Measurements from ENCODE around the gene HSD17B11.

DNA sequence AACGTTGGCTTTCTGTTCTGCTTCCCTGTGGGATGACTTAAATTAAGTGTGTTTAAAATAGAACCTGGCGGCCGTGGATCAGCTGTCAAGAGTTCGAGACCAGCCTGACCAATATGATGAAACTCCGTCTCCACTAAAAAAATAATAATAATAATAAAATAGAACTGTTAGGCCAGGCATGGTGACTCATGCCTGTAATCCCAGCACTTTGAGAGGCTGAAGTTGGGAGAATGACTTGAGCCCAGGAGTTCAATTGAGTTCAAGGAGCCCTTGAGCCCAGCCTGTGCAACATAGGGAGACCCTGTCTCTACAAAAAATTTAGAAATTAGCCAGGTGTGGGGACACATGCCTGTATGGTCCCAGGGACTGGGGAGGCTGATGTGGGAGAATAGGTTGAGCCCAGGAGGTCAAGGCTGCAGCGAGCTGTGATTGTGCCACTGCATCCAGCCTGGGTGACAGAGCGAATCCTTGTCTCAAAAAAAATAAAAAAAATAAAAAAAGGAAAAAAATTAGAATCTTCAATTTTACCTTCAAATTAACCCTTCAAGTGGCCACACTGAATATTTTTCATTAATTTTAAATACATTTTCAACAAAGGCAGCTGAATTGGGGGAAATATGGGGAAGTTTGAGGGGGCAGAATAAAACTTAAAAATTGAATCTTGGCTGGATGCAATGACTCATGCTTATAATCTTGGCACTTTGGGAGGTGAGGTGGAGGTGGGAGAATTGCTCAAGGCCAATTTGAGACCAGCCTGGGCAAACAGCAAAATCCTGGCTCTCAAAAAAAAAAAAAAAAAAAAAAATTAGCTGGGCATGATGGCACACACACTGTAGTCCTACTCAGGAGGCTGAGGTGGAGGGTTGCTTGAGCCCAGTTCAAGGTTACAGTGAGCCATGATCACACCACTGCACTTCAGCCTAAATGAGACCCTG, 36.6 kb downstream of the HSD17B11 start:
- TF ChIP-seq, protein P1, sequence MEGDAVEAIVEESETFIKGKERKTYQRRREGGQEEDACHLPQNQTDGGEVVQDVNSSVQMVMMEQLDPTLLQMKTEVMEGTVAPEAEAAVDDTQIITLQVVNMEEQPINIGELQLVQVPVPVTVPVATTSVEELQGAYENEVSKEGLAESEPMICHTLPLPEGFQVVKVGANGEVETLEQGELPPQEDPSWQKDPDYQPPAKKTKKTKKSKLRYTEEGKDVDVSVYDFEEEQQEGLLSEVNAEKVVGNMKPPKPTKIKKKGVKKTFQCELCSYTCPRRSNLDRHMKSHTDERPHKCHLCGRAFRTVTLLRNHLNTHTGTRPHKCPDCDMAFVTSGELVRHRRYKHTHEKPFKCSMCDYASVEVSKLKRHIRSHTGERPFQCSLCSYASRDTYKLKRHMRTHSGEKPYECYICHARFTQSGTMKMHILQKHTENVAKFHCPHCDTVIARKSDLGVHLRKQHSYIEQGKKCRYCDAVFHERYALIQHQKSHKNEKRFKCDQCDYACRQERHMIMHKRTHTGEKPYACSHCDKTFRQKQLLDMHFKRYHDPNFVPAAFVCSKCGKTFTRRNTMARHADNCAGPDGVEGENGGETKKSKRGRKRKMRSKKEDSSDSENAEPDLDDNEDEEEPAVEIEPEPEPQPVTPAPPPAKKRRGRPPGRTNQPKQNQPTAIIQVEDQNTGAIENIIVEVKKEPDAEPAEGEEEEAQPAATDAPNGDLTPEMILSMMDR (optimal IDR thresholded peaks at IDR 0.05 in 1 of 3, IDR thresholded peaks at IDR 0.05 in 1 of 3, conservative IDR thresholded peaks at IDR 0.05 in 1 of 3; ENCODE audit: extremely low read depth in 1 of 3, insufficient read depth in 2 of 3, low read length in 3 of 3): no peak
- TF ChIP-seq EZH2 (IDR thresholded peaks at IDR 0.05; ENCODE audit: low read length): no peak
